DND-41 (cell line): Measurements from ENCODE around the gene DTX3L.

Experiments used
- ATAC-seq: fragments of 200-7000 bp; cut with Tn5 transposase; 3 replicates; pipeline ENCODE4 v1.9.1; 2021; ENCODE audit warnings: low read depth; ENCODE audit not compliant: insufficient read depth
- DNase-seq: peaks from one replicate; pipeline ENCODE4 v3.0.0-alpha.2; 2020
- H2AFZ ChIP-seq: 2 replicates; pipeline ENCODE4 v1.6.0; 2012; ENCODE audit warnings: low read depth, low read length
- H3K27ac ChIP-seq: 2 replicates; pipeline ENCODE4 v1.5.1; 2012; ENCODE audit warnings: low read length, inconsistent platforms
- H3K27me3 ChIP-seq: fragments of 200-600 bp; sonication (generic); 2 replicates; pipeline ENCODE4 v1.6.0; 2012; ENCODE audit warnings: low read length, mild to moderate bottlenecking, inconsistent platforms; ENCODE audit not compliant: insufficient read depth, poor library complexity
- H3K36me3 ChIP-seq: 2 replicates; pipeline ENCODE4 v1.5.1; 2012; ENCODE audit warnings: low read length, inconsistent platforms; ENCODE audit not compliant: insufficient read depth
- H3K4me1 ChIP-seq: 2 replicates; pipeline ENCODE4 v1.5.1; 2012; ENCODE audit warnings: mild to moderate bottlenecking, low read length; ENCODE audit not compliant: insufficient read depth
- H3K4me2 ChIP-seq: 2 replicates; pipeline ENCODE4 v1.6.0; 2012; ENCODE audit warnings: mild to moderate bottlenecking, moderate library complexity, low read length, inconsistent platforms; ENCODE audit not compliant: insufficient read depth
- H3K4me3 ChIP-seq, 2 experiments: fragments of 200-600 bp in 1 of 2; shearing (Covaris generic) in 1 of 2; 2 replicates each; pipeline ENCODE4 v1.5.1; 2012 to 2016; ENCODE audit warnings: inconsistent platforms in 2 of 2, low read length in 2 of 2, mild to moderate bottlenecking in 2 of 2, low read depth in 1 of 2, moderate library complexity in 1 of 2
- H3K79me2 ChIP-seq: 2 replicates; pipeline ENCODE4 v1.6.0; 2012; ENCODE audit warnings: low read length, inconsistent platforms; ENCODE audit not compliant: insufficient read depth
- H3K9ac ChIP-seq: 2 replicates; pipeline ENCODE4 v1.6.0; 2012; ENCODE audit warnings: low read depth, mild to moderate bottlenecking, inconsistent platforms, low read length, moderate library complexity
- H3K9me3 ChIP-seq: 2 replicates; pipeline ENCODE4 v1.5.1; 2012; ENCODE audit warnings: low read length, moderate library complexity, mild to moderate bottlenecking, inconsistent platforms; ENCODE audit not compliant: insufficient read depth, severe bottlenecking
- H4K20me1 ChIP-seq: 2 replicates; pipeline ENCODE4 v1.6.0; 2012; ENCODE audit warnings: low read length; ENCODE audit not compliant: insufficient read depth
- EZH2 ChIP-seq: IDR thresholded peaks from 3 replicates; pipeline ENCODE4 v1.6.1; 2012; ENCODE audit warnings: borderline replicate concordance, low read depth, mild to moderate bottlenecking, moderate library complexity, low read length, inconsistent platforms; ENCODE audit not compliant: severe bottlenecking
- TF ChIP-seq, protein P1 (sequence below): IDR thresholded peaks from 2 replicates; pipeline ENCODE4 v1.5.1; 2012; ENCODE audit warnings: borderline replicate concordance, low read length, moderate library complexity, mild to moderate bottlenecking; ENCODE audit not compliant: poor library complexity, severe bottlenecking; ENCODE audit errors: extremely low read depth

The DTX3L gene

GRCh38 chr3:122618614-122619013 lies 54.5 kb downstream of the DTX3L start:
- Histone ChIP-seq H3K4me1 (no peaks in the 10 kb centered on the region), H4K20me1 (no peaks in the 10 kb centered on the region), H3K79me2 (no peaks in the 10 kb centered on the region), H3K27ac (no peak overlapping the region), H2AFZ (no peak overlapping the region), H3K4me3 (no peak overlapping the region), H3K36me3 (peaks cover 44% of the 10 kb centered on the region; the same call in 1 of the 2 replicates), H3K4me2 (no peak overlapping the region), H3K27me3 (no peaks in the 10 kb centered on the region), H3K9ac (no peak overlapping the region), H3K9me3 (no peaks in the 10 kb centered on the region)
- TF ChIP-seq, protein P1, sequence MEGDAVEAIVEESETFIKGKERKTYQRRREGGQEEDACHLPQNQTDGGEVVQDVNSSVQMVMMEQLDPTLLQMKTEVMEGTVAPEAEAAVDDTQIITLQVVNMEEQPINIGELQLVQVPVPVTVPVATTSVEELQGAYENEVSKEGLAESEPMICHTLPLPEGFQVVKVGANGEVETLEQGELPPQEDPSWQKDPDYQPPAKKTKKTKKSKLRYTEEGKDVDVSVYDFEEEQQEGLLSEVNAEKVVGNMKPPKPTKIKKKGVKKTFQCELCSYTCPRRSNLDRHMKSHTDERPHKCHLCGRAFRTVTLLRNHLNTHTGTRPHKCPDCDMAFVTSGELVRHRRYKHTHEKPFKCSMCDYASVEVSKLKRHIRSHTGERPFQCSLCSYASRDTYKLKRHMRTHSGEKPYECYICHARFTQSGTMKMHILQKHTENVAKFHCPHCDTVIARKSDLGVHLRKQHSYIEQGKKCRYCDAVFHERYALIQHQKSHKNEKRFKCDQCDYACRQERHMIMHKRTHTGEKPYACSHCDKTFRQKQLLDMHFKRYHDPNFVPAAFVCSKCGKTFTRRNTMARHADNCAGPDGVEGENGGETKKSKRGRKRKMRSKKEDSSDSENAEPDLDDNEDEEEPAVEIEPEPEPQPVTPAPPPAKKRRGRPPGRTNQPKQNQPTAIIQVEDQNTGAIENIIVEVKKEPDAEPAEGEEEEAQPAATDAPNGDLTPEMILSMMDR, result no peak
- TF ChIP-seq EZH2, result no peak
- ATAC-seq, result no peak
- DNase-seq, result no peak

- H2AFZ ChIP-seq, result no peak overlapping the region
- DNase-seq (no peak), ATAC-seq (no peak)
- H3K4me1 ChIP-seq, result no peaks in the 10 kb centered on the region
- H3K27ac ChIP-seq, result no peak overlapping the region
- no peak overlapping the region for H3K4me2 ChIP-seq
- H3K79me2 ChIP-seq, result no peaks in the 10 kb centered on the region
- TF ChIP-seq EZH2, result no peak
- no peaks in the 10 kb centered on the region for H4K20me1 ChIP-seq
- H3K4me3 ChIP-seq, result no peak overlapping the region
- H3K27me3 ChIP-seq, result no peaks in the 10 kb centered on the region
- H3K9ac ChIP-seq, result no peak overlapping the region
- no peaks in the 10 kb centered on the region for H3K9me3 ChIP-seq
- H3K36me3 ChIP-seq, result peaks cover 44% of the 10 kb centered on the region; the same call in 1 of the 2 replicates
These were observed 54.9 kb downstream of the DTX3L start for GRCh38 chr3:122619040-122619439.

- no peak for DNase-seq
- Histone ChIP-seq H3K9me3 (no peaks in the 10 kb centered on the region), H2AFZ (no peak overlapping the region), H3K4me1 (no peaks in the 10 kb centered on the region), H4K20me1 (no peaks in the 10 kb centered on the region), H3K27ac (no peak overlapping the region), H3K27me3 (no peaks in the 10 kb centered on the region), H3K4me2 (no peak overlapping the region), H3K9ac (no peak overlapping the region), H3K4me3 (no peak overlapping the region), H3K79me2 (no peaks in the 10 kb centered on the region), H3K36me3 (peaks cover 47% of the 10 kb centered on the region; the same call in 1 of the 2 replicates)
- no peak for ATAC-seq
- no peak for TF ChIP-seq EZH2
These were observed 56.3 kb downstream of the DTX3L start for GRCh38 chr3:122620399-122620798.

DNA sequence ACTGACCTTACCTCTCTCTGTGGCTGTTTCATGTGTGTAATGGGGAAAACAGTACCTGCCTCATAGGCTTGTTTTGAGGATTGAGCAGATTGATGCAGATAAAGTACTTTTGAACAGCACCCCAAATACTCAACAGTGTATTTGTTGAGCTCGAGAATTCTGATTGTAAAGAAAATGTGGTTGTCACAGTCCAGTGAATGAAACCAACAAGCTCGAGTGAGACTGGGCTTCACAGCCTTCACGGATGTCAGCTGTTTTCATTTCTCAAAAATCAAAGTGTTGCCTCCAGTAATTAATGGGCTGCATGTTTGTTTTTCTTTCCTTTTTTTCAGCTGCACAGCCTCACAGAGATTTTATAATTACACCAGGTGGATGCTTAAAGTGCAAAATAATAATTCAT lies 57.0 kb downstream of the DTX3L start:
- DNase-seq (no peak), ATAC-seq (no peak)
- H3K27ac ChIP-seq, result no peak overlapping the region
- no peak overlapping the region for H3K4me3 ChIP-seq
- no peaks in the 10 kb centered on the region for H4K20me1 ChIP-seq
- no peak overlapping the region for H3K9ac ChIP-seq
- no peaks in the 10 kb centered on the region for H3K9me3 ChIP-seq
- H3K36me3 ChIP-seq, result peaks cover 49% of the 10 kb centered on the region; the same call in 1 of the 2 replicates
- H2AFZ ChIP-seq, result no peak overlapping the region
- H3K79me2 ChIP-seq, result no peaks in the 10 kb centered on the region
- H3K4me2 ChIP-seq, result no peak overlapping the region
- TF ChIP-seq, protein P1, result no peak
- no peak for TF ChIP-seq EZH2
- no peaks in the 10 kb centered on the region for H3K27me3 ChIP-seq
- H3K4me1 ChIP-seq, result no peaks in the 10 kb centered on the region
